Effector memory CD8-positive, alpha-beta T cell (primary cell): ENCODE data around the gene TCF12.

Source experiments
- ATAC-seq: fragments of 150-1000 bp; cut with Tn5 transposase; replicated peaks from 2 replicates; pipeline ENCODE4 v1.10.0; 2021; ENCODE audit warnings: mild to moderate bottlenecking, moderate library complexity
- DNase-seq, 3 experiments: peaks; one replicate each; pipeline ENCODE4 v3.0.0; 2021
- H3K27ac Mint-ChIP-seq, 2 donors: one replicate each; pipeline ENCODE4 v1.8.0; 2022; ENCODE audit warnings: mild to moderate bottlenecking in 2 of 2, mixed read lengths in 2 of 2, moderate library complexity in 2 of 2
- H3K27me3 Mint-ChIP-seq, 2 donors: one replicate each; pipeline ENCODE4 v1.8.0; 2022; ENCODE audit warnings: mixed read lengths in 2 of 2
- H3K36me3 Mint-ChIP-seq: one replicate; pipeline ENCODE4 v1.8.0; 2022; ENCODE audit warnings: mild to moderate bottlenecking, moderate library complexity, mixed read lengths; ENCODE audit not compliant: insufficient read depth
- H3K4me1 Mint-ChIP-seq, 2 donors: one replicate each; pipeline ENCODE4 v1.8.0; 2022; ENCODE audit warnings: low read depth in 2 of 2, mixed read lengths in 2 of 2
- H3K4me3 Mint-ChIP-seq, 2 donors: one replicate each; pipeline ENCODE4 v1.8.0; 2022; ENCODE audit warnings: mild to moderate bottlenecking in 2 of 2, mixed read lengths in 2 of 2, moderate library complexity in 2 of 2
- H3K9me3 Mint-ChIP-seq, 2 donors: one replicate each; pipeline ENCODE4 v1.8.0; 2022; ENCODE audit warnings: mixed read lengths in 2 of 2

The TCF12 gene

GRCh38 chr15:57326196-57326595 lies 407.8 kb downstream of the TCF12 start:
- H3K4me3 Mint-ChIP-seq = no peak overlapping the region
- peaks cover 17 to 32% of the 10 kb centered on the region in 2 donors for H3K4me1 Mint-ChIP-seq
- ATAC-seq = no peak
- DNase-seq = no peak
- no peak overlapping the region for H3K27ac Mint-ChIP-seq
- H3K9me3 Mint-ChIP-seq = no peaks in the 10 kb centered on the region
- peaks cover 26 to 31% of the 10 kb centered on the region in 2 donors for H3K27me3 Mint-ChIP-seq
- no peaks in the 10 kb centered on the region for H3K36me3 Mint-ChIP-seq

GRCh38 chr15:57327985-57328471 lies 409.6 kb downstream of the TCF12 start:
- Mint-ChIP-seq H3K27ac (no peak overlapping the region), H3K36me3 (no peaks in the 10 kb centered on the region), H3K27me3 (peaks cover 34 to 41% of the 10 kb centered on the region in 2 donors), H3K9me3 (no peaks in the 10 kb centered on the region), H3K4me3 (no peak overlapping the region), H3K4me1 (peaks cover 13 to 28% of the 10 kb centered on the region in 2 donors)
- no peak for ATAC-seq
- no peak for DNase-seq

- Mint-ChIP-seq H3K9me3 (no peaks in the 10 kb centered on the region), H3K4me3 (no peak overlapping the region), H3K36me3 (no peaks in the 10 kb centered on the region), H3K27me3 (peaks cover 38 to 45% of the 10 kb centered on the region in 2 donors), H3K4me1 (peaks cover 11 to 23% of the 10 kb centered on the region in 2 donors), H3K27ac (no peak overlapping the region)
- no peak for DNase-seq
- no peak for ATAC-seq
Observed at GRCh38 chr15:57328479-57328878, 410.0 kb downstream of the TCF12 start.

- H3K4me1 Mint-ChIP-seq = peaks cover 8 to 19% of the 10 kb centered on the region in 2 donors
- no peak for ATAC-seq
- no peak overlapping the region for H3K27ac Mint-ChIP-seq
- no peak overlapping the region for H3K4me3 Mint-ChIP-seq
- no peaks in the 10 kb centered on the region for H3K36me3 Mint-ChIP-seq
- DNase-seq = no peak
- no peaks in the 10 kb centered on the region for H3K9me3 Mint-ChIP-seq
- H3K27me3 Mint-ChIP-seq = peaks cover 38 to 47% of the 10 kb centered on the region in 2 donors
Observed at GRCh38 chr15:57328897-57329296, 410.5 kb downstream of the TCF12 start.

GRCh38 chr15:57329582-57330367 lies 411.3 kb downstream of the TCF12 start:
- H3K4me1 Mint-ChIP-seq = peaks cover 7 to 13% of the 10 kb centered on the region in 2 donors
- ATAC-seq = no peak

GRCh38 chr15:57330619-57331340 lies 412.3 kb downstream of the TCF12 start:
- no peak for ATAC-seq
- no peaks in the 10 kb centered on the region for H3K36me3 Mint-ChIP-seq
- no peak for DNase-seq
- peaks cover 7 to 11% of the 10 kb centered on the region in 2 donors for H3K4me1 Mint-ChIP-seq
- no peak overlapping the region for H3K27ac Mint-ChIP-seq
- no peak overlapping the region for H3K4me3 Mint-ChIP-seq
- peaks cover 55 to 66% of the 10 kb centered on the region in 2 donors for H3K27me3 Mint-ChIP-seq
- H3K9me3 Mint-ChIP-seq = no peaks in the 10 kb centered on the region

More at GRCh38 chr15:57329582-57330367, 411.3 kb downstream of the TCF12 start:
- H3K27me3 Mint-ChIP-seq = peaks cover 46 to 56% of the 10 kb centered on the region in 2 donors
- H3K36me3 Mint-ChIP-seq = no peaks in the 10 kb centered on the region
- H3K4me3 Mint-ChIP-seq = no peak overlapping the region
- no peak for DNase-seq
- no peaks in the 10 kb centered on the region for H3K9me3 Mint-ChIP-seq
- H3K27ac Mint-ChIP-seq = no peak overlapping the region

GRCh38 chr15:57332326-57332725 lies 413.9 kb downstream of the TCF12 start:
- no peaks in the 10 kb centered on the region for H3K9me3 Mint-ChIP-seq
- H3K36me3 Mint-ChIP-seq = no peaks in the 10 kb centered on the region
- ATAC-seq (no peak), DNase-seq (no peak)
- peaks cover 7 to 11% of the 10 kb centered on the region in 2 donors for H3K4me1 Mint-ChIP-seq
- H3K27me3 Mint-ChIP-seq = peaks cover 64 to 82% of the 10 kb centered on the region in 2 donors
- no peak overlapping the region for H3K4me3 Mint-ChIP-seq
- H3K27ac Mint-ChIP-seq = no peak overlapping the region

GRCh38 chr15:57333487-57333886 lies 415.0 kb downstream of the TCF12 start:
- peaks cover 7 to 11% of the 10 kb centered on the region in 2 donors for H3K4me1 Mint-ChIP-seq
- H3K27ac Mint-ChIP-seq = no peak overlapping the region
- H3K36me3 Mint-ChIP-seq = no peaks in the 10 kb centered on the region
- no peak overlapping the region for H3K4me3 Mint-ChIP-seq
- ATAC-seq (no peak), DNase-seq (no peak)
- H3K27me3 Mint-ChIP-seq = peaks cover 70 to 90% of the 10 kb centered on the region in 2 donors
- H3K9me3 Mint-ChIP-seq = no peaks in the 10 kb centered on the region

- DNase-seq = no peak
- no peak for ATAC-seq
- no peak overlapping the region for H3K4me3 Mint-ChIP-seq
- no peaks in the 10 kb centered on the region for H3K9me3 Mint-ChIP-seq
- no peaks in the 10 kb centered on the region for H3K36me3 Mint-ChIP-seq
- peaks cover 7 to 11% of the 10 kb centered on the region in 2 donors for H3K4me1 Mint-ChIP-seq
- H3K27ac Mint-ChIP-seq = no peak overlapping the region
- H3K27me3 Mint-ChIP-seq = peaks cover 73 to 90% of the 10 kb centered on the region in 2 donors
Observed at GRCh38 chr15:57334257-57334656, 415.8 kb downstream of the TCF12 start.

- no peak overlapping the region for H3K4me3 Mint-ChIP-seq
Observed at GRCh38 chr15:57335293-57335715, 416.9 kb downstream of the TCF12 start.

GRCh38 chr15:57335719-57336118 lies 417.3 kb downstream of the TCF12 start:
- no peaks in the 10 kb centered on the region for H3K9me3 Mint-ChIP-seq
- no peaks in the 10 kb centered on the region for H3K36me3 Mint-ChIP-seq
- peaks cover 61 to 89% of the 10 kb centered on the region in 2 donors for H3K27me3 Mint-ChIP-seq
- H3K4me1 Mint-ChIP-seq = no peaks in the 10 kb centered on the region
- ATAC-seq (no peak), DNase-seq (no peak)
- no peak overlapping the region for H3K4me3 Mint-ChIP-seq
- no peak overlapping the region for H3K27ac Mint-ChIP-seq

More at GRCh38 chr15:57335293-57335715, 416.9 kb downstream of the TCF12 start:
- H3K27me3 Mint-ChIP-seq = peaks cover 66 to 89% of the 10 kb centered on the region in 2 donors
- no peak overlapping the region for H3K27ac Mint-ChIP-seq
- H3K36me3 Mint-ChIP-seq = no peaks in the 10 kb centered on the region
- H3K9me3 Mint-ChIP-seq = no peaks in the 10 kb centered on the region
- peaks cover 1 to 4% of the 10 kb centered on the region in 2 donors for H3K4me1 Mint-ChIP-seq
- no peak for ATAC-seq
- DNase-seq = no peak

- DNase-seq = no peak
- Mint-ChIP-seq H3K36me3 (no peaks in the 10 kb centered on the region), H3K27me3 (peaks cover 58 to 88% of the 10 kb centered on the region in 2 donors), H3K4me1 (no peaks in the 10 kb centered on the region), H3K9me3 (no peaks in the 10 kb centered on the region), H3K27ac (no peak overlapping the region), H3K4me3 (no peak overlapping the region)
- ATAC-seq = no peak
Observed at GRCh38 chr15:57337868-57338411, 419.5 kb downstream of the TCF12 start.

GRCh38 chr15:57339321-57339720 lies 420.9 kb downstream of the TCF12 start:
- Mint-ChIP-seq H3K36me3 (no peaks in the 10 kb centered on the region), H3K27ac (no peak overlapping the region), H3K27me3 (peaks cover 54 to 82% of the 10 kb centered on the region in 2 donors), H3K9me3 (no peaks in the 10 kb centered on the region), H3K4me1 (no peaks in the 10 kb centered on the region), H3K4me3 (no peak overlapping the region)
- ATAC-seq (no peak), DNase-seq (no peak)
